HG02623 (cell line): ENCODE data around the gene POLR2F.

Source experiments
- ATAC-seq: cut with Tn5 transposase; IDR thresholded peaks from one replicate; pipeline ENCODE4 v1.9.1; 2021; ENCODE audit warnings: moderate library complexity; ENCODE audit not compliant: unreplicated experiment

Gene POLR2F

DNA sequence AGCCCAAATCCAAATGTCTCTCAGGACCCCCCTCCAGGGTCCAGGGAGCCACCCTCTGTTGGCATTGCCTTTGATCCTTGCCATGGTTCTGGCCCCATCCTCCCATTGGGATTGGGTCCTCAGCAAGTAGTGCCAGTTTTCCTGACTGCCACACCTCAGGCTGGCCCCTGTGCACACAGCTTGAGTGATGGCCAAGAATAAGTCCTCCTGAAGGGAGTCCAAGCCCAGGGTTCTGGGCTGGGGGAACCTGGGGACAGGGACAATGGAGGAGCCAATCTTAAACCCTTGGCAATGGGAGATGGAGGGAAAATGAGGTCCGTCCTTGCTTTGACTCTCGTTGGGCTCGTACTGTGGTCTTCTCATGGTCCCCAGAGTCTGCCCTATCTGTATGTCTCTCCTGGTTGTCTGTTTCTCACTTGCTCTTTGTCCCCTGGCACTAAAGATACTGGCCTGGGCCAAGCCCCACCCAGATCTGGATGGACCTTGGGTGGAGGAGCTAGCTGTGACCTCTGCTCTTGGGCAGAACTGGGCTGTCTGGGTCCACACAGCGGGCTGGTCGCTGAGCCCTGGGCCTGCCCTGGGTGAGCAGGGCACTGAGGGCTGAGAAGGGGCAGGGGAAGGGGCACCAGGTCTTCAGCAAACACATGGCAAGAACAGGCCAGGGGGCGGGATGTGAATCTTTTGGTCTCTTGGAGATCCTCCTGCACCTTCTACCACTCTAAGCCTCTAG, 27.9 kb downstream of the POLR2F start:
- no peak for ATAC-seq

DNA sequence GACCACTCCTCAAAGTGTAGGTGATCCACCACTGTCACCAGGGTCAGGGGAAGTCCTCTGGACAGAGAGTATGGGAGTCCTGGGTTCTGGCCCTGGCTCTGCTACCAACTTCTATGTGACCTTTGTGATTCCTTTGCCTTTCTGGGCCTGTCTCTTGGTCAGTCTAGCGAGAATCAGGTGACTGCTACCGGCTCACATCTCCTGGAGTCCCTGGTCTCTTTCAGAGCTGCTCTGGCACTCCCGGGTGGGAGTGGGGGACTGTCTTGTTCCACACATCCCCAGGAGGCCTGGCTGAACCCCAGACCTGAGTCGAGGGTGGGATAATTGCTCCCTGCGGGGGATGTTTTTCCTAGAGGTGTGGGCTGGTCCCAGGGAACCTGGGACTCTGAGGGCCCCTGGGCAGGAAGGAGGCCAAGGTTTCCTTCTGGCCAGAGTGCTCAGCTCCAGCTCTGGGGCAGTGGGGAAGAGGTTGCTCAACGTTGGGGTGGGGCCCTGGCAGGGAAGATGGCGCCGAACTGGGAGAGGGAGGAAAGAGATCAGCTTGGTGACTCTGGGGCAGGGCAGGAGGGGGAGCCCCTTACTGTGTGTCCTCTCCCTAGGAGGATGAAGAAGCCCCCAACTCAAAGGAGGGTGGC, 28.8 kb downstream of the POLR2F start:
- no peak for ATAC-seq

DNA sequence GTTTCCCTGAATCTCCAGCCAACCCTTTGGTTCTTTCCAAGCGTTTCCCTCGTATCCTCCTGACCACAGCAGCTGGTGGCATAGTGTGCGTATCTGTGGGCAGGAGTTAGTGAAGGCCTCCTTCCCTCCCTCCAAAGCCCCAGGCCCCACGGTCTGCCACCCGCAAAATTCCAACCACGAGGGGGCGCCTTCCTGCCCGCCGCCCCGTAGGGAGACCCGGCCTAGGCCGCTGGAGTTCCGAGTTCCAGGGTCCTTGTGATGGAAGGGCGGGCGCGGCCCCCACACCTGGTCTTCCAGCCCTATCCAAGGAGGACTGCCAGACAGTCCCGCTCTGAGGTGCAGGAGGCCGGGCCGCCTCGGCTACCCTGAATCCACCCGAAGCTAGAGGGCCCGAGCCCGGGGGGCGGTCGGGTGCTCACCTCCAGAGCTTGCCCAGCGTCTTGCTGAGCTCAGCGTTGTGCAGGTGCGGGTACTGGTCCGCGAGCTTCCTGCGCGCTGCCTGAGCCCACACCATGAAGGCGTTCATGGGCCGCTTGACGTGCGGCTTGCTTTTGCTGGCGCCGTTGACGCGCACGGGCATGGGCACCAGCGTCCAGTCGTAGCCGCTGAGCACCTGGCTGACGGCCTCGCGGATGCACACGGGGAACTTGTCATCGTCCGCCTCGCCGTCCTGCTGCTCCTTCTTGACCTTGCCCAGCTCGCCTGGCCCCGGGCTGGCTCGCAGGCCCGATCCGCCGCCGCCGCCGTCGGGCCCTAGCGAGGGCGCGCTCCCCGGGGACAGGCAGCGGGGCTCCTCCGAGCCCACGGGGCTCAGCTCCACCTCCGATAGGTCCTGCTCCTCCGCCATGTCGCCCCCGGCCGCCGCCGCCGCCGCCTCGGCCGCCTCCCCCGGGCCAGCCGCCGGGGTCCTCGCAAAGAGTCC, 29.7 kb downstream of the POLR2F start:
- no peak for ATAC-seq

DNA sequence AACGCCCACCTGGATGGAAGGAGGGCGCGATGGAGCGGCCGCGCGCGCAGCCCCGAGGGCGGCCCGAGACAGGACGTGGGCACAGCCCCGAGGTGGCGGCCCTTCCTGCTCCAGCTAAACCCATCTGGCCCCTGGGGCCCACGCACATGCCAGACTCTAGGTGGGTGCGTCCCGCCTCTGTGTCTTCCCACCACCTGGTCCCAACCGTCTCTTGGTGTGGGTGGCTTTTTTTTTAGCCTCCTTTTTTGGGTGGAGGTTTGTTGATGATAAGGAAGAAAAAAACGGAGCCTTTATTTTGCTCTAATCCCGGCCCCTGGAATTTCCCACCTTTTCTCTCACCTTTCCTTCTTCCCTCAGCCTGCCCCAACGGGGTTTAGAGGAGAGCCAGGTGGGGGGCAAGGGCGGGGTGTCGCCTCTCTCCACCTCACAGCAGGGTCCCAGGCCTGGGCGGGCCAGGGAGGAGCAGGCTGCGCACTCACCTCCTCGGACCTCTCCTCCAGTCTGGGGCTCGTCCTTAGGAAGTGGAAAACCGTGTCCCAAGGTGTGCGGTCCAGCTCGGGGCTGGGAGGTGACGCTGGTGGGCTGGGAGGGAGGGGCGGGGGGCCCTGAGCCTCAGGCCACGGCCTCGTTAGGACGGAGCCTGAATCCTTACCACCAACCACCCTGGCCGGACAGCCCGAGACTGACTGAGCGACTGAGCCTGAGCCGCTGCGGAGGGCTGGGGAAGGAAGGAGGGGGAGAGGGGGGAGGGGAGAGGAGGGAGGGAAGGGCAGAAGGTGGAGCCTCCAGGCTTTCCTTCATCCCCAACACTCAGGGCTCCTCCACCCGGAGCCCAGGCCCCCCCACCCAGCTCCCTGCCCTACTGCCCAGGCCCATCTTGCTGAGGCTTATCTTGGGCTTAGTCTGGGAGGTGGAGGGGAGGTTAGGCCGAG, 30.6 kb downstream of the POLR2F start, which contains the start of gene SOX10:
Gene SOX10, minus strand, starts transcription at position 696 of the 932 bp plus-strand sequence. CDS start 771 bp downstream, outside the sequence.
- ATAC-seq = no peak

DNA sequence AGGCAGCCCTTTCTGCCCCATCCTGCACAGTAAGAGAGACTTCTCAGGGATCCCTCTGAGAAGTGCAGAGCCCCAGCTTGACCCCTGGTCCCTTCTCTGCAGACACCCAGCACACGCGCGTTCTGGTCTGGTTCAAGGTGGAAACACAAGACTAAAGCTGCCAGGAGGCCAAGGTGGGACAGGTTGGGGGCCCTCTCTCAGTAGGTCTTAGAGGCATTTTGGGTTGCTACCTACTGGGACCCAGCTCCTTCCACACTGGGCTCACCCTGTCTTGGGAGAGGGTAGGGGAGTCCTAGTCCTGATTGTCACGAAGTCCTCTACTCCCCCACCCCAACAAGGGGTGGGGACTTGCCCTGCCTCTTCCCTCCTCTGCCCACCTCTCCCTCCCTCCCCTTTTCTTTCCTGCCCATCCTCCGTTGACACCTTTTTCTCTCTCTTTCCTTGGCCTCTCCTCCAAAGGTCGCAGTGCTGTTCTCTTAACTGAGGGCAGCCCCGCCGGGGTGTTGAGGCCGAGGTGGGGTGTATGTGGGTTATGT, 31.6 kb downstream of the POLR2F start:
- no peak for ATAC-seq

DNA sequence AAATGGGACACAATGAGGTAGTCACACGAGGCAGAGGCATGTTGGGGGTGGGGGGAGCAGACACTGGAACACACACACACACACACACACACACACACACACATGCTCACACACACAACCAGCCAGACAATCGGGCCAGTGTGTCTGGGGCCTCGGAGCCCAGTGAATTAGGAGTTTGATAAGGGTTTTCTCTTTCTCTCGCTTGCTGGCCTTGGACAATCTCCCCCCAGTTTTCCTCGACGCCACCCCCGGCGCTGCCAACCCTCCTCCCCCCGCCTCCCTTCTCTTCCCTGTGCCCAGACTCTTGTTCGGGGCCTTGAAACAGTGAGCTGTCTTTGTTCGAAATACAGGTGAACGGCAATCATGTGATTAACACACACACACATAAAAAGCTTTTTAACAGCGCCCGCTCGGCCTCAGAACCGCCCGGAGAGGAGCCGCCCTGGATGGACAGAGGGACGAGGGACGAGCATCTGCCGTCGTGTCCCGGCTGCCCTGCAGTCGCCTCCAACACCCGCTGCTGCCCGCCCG, 32.3 kb downstream of the POLR2F start:
- no peak for ATAC-seq

DNA sequence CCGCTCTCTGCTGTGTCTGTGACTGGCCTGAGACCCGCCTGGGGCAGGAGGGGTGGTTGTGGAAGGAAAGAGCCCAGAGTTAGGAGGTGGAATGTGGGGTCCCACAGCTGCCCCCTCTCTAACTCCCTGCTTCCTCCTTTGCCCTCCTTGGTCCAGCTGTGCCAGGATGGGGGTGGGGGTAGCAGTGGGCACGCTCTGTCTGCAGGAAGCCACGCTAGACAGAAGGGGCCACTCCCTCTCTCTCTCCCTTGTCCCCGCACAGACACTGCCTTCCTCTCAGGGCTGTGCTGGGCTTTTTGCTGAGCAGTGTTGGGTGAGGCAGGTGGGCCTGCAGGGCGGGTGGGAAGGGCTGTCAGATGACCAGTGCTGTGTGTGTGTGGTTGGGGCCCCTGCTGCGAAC, 32.9 kb downstream of the POLR2F start:
- no peak for ATAC-seq

DNA sequence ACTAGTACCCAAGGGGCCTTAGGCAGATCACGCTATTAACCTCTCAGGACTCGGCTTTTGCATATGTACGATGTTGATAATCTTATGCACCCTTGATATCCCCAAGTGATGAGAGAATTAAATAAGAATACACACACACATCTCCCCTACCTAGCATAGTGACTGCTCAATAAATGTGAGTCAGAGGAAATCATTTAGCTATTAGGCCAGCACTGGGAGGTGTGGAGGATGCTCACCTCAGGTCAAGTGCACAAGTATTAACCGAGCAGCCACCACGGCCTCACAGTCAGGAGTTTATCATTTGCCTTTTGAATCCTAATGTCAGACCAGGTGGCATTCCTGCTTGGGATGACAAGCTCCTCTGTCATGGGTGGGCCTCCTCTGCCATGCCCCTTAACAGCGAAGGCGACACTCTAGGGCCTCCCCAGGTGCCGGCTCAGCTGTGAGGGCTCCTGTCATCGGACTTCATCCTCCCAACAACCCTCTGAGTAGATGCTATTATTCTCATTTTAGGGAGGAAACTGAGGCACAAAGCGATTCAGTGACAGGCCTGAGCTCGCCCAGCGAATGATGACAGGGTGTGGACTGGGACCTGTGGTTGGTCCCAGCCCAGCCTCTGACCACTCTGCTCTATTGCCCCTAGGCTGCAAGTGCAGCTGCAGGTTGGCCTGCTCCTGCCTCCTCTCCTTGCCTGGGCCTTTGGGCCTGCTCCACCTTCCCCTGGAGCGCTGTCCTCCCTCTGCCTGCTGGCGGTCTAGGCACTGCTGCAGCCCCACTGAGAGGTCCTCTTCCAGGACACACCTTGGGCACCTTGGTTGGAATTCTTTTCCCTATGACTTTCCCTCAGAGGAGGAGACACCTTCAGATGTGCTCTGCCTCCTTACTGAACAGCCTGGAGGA, 35.9 kb downstream of the POLR2F start:
- no peak for ATAC-seq

DNA sequence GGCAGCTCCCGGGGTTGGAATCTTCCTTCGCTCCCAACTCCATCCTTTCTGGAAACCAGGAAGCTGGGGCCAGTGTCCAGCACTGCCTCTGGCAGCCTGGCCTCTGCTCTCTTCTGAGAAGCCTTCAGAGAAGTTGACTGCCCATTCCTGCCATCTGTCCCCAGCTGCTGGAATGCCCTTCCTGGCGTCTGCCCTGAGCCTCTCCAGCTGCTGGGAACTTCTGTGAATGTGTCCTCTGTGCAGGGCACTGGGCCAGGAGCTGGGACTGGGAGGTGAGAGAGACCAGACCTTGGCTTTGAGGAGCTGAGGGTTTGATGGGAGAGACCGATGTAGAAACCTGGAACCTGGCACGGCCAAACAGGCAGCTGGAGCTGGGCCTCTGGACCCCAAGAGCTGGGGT, 36.8 kb downstream of the POLR2F start:
- no peak for ATAC-seq

DNA sequence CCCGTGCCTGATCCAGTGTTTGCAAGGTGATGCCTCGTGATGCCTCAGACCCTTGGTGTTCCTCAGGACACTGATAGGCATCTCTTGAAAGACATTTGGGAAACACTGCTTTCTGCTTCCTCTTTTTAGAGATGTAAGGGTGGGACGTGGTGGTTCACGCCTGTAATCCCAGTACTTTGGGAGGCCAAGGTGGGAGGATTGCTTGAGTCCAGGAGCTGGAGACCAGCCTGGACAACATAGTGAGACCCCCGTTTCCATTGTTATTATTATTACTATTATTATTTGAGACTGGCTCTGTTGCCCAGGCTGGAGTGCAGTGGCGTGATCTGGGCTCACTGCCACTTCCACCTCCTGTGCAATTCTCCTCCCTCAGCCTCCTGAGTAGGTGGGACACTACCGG, 37.4 kb downstream of the POLR2F start:
- ATAC-seq = no peak

DNA sequence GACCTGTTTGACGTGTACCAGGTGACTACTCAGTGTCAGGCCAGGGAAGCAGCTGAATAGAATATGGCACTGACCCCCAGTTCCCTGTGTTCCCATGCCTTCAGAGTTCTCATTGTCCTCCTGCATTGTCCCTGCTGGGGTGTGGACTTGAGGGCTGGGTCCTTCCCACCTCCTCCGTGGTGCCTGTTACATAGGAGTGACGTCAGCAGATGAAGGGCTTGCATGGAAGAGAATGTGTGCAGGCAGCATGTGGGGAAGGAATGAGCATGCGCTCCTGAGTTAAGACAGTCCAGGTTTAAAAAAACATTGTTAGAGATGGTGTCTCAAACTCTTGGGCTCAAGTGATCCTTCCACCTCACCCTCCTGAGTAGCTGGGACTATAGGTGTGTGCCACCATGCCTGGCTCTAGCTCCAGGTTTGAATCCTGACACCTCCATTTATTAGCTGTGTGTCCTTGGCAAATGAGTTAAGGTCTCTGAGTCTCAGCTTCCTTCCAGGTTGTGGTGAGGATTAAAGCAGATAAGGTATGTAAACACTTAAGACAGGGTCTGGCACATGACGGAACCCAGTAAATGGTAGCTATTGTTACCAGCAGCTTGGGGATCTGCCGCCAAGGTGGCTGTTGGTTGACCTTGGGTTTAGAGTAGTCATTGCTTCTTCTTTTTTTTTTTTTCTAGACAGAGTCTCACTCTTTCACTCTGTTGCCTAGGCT, 38.4 kb downstream of the POLR2F start:
- ATAC-seq = no peak

DNA sequence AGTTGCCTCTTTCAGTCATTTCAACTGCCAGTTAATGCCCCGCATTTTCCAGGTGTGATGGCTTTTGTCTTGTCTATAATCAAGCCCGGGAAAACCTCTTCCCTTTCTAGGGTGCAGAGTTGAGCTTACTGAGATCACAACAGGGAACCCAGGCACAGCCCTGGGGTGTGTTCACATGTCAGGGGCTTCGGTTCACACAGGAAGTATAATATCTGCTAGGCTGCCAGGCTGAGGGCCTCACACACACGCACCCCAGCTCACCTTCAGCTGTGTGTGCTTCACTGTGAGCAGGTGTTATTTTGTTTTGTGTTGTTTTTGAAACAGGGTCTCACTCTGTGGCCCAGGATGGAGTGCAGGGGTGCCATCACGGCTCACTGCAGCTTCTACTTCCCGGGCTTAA, 40.5 kb downstream of the POLR2F start:
- no peak for ATAC-seq

DNA sequence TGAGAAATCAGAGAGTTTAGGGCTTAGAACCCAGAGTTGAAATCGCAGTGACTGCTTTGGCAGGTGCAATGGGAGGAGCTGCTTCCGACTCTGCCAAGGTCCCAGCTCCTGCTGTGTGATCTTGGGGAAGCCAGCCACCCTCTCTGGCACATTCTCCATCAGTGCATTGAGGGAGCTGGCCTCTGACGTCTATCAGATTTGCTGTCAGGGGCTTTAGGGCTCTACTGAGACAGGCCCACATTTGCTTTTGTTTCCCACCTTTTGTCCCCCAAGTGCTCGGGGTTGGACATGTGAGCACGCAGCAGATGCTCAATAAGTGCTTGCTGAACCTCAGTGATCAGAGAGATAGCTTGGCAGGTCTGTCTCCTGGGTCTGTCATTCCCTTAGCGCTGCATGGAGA, 41.5 kb downstream of the POLR2F start:
- no peak for ATAC-seq

DNA sequence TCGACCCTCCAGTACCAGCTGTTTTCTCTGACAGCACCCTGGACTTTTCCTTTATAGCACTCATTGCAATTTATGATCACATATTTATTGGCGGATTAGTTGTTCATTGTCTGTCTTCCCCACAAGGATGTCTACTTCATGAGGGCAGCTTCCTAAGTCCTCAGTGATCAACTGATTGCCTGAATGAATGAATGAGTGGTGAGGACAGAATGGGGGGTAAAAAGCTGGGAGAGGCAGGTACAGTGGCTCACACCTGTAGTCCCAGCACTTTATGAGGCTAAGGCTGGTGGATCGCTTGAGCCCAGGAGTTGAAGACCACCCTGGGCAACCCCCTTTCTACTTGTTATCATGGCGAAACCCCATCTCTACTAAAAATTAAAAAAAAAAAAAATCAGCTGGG, 42.0 kb downstream of the POLR2F start:
- no peak for ATAC-seq

DNA sequence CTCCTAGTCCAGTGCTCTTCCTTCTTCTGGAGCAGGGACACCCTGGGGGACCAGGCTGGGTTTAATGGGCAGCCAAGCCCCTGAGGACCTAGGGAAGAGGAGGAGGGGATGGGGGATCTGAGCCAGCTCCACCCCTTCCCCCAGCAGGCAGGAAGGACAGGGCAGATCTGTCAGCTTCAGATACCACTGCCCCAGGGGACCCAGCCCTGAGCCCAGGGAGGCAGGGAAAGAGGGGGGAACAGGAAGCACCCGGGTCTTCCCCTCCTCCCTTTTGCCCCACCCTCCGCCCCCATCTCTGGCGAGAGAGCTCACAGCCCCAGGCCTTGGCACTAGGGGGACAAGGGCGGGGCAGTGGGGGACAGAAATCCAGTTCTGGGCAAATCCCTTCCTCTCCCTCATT, 42.6 kb downstream of the POLR2F start:
- no peak for ATAC-seq

DNA sequence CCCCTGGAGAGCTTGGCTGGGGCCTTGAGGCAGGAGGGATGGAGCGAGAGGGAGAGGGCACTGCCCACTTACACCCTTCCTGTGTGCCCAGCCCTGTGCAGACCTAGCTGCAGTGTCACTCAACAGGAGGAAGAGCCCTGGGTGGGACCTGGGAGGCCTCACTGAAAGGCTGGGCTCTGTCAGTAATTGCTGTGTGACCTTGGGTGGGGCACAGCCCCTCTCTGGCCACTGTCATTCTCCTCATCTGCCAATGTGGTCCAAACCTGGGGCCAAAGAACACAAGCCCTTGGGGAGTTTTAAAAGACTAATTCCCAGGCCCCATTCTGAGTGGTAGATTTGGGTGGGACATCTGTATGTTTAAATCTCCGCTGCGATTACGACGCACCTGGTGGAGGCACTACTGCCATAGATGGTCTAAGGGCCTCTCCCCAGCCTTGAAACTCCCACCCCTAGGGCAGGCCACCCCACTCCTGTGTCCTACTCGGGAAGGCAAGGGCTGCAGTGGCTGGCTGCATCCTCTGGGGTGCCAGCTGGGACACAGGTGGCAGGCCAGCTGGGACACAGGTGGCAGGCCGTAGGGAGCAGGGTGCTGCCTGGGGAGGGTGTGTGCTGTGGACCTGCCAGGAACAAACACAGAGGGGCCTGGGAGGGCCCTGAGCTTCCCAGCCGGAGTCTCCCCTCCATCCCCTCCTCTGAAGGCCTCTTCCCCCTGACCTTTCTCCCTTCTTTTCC, 43.2 kb downstream of the POLR2F start:
- ATAC-seq = no peak

DNA sequence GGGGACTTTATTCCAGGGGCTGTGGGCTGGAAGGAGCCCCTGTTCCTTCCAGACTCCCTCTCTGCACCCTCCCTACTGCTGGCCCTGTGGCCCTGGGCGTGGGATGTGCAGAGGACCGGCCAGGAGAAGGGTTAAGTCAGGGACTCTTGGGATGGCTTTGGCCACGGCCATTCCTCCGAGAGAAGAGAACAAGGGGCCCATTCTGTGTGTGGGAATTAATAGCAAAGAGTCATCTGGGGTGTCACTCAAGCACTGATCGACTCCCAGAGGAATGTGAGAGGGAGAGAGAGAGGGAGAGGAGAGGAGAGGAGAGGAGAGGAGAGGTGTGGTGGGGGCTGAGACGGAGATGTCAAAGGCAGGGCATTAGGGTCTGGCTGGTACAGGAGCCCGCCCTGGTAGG, 45.0 kb downstream of the POLR2F start:
- no peak for ATAC-seq

DNA sequence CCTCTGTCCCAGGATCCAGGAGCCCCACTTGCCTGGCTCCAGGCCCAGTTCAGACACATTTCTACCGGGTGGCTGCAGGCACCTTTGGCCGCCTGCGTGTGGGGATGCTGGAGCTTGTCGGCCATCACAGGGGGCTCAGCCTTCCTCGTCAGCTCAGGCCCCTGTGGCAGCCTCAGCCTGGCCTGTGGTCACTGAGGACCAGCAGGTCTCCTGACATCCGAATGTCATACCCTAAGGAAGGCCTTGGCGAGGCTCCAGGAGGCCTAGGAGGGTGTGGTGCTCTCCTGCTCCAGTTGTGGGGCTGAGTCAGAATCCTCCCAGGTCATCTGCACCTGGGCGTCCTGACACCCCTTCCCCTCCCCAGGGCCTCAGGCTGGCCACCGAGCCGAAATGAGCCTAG, 45.7 kb downstream of the POLR2F start:
- no peak for ATAC-seq
